Measurements from ENCODE around the gene TSPOAP1.

TSPOAP1 gene

DNA sequence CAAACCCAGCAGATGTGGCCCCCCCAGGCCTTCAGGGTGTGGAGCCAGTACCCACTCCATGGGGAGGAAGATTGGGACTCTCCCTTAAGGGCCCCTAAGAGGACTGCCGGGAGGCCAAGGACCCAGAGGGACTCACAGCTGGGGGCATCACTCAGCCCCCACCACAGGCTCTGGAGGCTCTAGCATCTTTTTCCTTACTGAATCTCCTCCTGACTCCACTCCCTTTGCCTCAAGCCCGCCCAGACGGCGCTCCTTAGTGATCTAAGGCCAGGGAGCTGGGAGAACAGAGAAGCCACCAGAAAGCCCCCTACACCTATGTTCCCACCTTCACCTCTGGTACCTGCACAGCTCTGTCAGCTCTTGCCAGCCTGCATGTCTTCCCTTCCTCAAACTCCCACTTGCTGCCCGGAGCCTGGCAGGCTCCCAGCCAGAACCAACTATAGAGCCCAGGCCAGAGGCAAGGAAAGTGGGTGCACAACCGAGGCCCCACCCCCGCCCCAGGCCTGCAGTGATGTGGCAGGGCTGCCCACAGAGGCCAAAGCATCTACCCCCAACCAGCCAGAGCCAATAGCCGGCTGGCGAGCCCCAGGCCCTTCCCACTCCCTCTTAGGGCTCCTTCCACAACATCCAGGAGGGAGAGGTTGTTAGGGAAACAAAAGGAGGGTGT lies 25.5 kb downstream of the TSPOAP1 start:
- no peak for DNase-seq

DNA sequence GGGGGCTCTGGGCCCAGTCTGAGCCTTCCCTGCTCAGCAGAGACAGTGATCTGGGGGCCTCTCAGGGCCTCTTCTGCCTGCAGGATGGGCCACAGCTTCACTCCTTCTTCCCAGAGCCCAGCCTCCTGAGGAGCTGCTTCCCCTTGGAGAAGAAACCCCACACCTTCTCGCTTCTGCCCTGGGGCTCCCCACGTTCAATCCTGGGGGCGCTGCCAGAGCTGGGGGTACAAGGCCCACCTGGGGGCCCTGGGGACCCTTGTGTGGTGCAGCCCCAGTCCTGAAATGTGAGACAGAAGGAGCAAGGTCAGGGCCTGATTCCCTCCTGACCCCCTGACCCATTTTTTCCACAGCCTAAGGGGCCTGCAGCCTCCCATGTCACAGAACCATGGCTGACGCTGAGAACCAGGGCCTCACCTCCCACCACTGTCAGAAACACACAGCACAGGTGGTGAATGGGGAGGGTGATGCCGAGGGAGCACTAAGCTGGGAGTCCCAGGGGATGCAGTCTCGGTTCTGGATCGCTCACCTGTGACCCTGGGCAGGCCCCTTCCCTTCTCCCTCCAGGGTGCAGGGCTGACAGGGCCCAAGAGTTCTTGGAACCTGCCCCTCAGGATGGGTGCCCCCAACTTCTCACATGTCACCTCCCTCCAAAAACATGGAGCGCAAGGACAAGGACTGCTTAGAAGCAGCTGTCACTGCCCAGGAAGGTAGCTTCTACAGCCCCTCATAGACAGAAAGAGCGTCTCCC lies 26.2 kb downstream of the TSPOAP1 start:
- no peak for DNase-seq

DNA sequence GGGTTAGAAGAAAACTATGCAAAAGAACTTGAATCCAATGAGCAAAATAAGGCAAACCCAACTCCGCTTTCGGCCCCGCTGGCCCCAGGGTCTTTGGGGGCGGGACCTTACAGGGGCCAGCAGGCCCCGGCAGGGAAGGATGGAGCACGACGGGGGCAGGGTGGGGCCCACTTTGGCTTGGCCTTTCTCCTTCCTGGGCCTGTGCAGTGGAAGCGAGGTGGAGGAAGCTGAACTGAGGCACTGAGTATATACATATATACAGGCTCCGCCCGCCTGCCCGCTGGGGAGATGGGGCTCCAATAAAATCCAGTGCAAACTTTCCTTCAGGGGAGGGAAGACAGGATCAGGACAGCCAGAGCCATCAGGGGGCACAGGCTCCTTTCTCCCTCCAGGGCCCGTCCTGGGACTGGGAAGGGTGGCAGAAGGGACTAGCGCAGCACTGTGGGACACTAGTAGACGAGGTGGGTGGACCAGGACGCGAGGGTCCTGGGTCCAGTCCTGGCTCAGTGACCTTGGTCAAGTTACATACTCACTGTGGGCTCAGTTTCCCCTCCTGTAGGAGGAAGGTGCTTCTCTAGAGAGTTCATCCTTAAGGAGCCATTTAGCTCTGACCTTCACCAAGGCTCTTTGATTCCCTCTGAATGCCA lies 27.0 kb downstream of the TSPOAP1 start:
- DNase-seq, result no peak

DNA sequence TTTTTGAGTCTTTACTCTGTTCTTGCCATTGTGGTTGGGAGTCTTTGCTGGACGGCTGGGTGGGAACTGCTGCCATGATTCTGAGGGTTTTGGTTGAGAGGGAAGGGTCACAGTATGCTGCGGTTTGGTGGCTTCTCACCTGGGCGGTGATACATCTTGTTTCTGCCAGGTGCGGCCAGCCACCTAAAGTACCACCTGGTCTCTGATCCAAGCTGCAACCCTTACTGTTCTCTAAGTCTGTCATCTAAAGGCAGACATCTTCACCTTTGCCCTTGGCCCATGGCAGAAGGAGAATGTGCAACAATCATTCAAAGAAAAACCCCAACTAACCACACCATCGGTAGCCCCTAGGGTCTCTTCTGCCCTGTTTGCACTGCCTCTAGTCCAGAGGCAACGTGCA lies 28.3 kb downstream of the TSPOAP1 start:
- no peak for DNase-seq

DNA sequence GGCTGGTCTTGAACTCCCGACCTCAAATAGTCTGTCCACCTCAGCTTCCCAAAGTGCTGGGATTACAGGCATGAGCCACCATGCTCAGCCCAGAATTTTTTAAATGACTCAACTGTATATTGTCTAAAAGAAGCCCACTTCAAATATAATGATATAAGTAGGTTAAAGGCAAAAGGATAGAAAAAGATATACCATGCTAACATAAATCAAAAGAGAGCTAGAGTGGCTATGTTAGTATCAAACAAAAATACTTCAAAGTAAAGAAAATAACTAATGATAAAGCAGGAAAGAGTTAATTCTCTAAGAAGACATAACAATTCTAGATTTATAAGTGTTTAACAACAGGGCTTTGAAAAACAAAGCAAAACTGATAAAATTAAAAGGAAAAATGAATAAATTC lies 34.6 kb downstream of the TSPOAP1 start:
- no peak for DNase-seq

DNA sequence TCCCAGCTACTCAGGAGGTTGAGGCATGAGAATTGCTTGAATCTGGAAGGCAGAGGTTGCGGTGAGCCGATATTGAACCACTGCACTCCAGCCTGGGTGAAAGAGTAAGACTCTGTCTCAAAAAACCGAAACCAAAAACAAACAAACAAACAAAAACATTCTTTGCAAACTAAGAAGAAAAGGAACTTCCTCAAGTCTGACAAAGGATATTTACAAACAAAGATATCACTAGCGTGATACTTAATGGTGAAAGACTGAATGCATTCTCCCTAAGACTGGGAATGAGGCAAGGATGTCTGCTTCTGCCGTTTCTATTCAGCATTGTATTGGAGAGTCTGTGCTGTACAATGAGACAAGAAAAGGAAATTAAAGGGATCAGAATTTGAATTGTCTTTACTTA lies 37.3 kb downstream of the TSPOAP1 start:
- DNase-seq, result no peak

DNA sequence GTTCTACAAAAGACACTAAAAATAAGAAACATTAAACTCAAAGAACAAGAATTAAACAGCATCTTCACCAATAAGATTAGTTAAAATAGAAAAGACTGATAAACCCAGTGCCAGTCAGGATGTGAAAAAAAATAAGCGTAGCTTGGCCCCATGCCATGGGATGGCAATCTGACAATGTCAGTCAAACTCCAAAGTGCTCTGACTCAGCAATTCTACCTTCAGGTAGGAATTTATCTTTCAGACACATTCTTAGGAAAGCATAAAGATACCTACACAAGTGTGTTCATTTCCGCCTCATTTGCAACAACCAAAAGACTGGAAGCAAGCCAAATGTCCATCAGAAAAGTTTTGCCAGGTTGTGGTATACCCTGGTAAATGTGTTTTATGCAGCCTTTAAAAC lies 38.7 kb downstream of the TSPOAP1 start:
- no peak for DNase-seq

DNA sequence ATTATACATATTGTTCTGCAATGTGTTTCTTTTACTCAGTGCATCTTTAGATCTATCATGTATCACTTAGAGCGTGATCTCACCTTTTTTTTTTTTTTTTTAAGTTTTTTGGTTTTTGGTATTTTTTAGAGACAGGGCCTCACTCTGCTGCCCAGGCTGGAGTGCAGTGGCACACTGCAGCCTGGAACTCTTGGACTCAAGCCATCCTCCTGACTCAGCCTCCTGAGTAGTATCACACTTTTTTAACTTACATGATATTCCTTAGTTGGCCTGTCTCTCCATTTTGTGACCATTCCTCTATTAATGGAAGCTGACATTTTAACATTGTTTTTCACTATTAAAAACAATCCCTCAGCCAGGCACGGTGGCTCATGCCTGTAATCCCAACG lies 43.2 kb downstream of the TSPOAP1 start:
- DNase-seq, result no peak

DNA sequence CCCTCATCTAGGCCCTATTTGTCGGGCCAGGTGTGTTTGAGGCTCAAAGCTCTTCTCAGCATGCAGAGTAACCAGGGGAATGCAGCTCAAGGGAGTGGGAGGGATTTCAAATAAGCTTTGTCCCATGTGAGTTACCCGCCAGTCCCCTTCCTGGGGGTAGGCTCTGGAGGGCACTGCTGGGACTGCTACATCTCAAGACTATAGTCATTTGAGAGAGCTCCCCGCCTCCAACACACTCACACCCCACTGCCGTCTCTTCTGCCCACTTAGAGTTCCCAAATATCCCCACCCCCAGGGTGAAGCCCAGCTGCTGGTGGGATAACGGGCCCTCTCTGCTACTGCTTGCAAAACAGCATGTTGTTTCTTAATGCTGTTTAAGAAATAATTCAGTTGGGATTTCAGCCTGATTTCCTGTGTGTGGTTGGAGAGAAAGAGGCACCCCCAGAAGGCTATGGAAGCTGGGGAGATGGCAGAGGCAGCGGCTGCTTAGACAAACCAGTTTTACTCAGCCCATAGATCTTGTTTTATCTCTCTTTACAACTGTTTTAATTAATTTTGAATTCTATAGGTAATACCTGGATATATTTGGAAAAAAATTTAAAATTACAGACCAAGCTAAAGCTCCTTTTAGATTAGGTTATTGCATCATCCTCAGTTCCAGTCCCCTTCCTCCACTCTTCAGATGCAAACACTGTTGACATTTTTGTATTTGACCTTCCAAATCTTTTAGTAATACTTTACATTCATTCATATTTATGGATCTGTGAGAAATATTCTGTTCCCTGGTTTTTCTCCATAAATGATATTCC lies 43.8 kb downstream of the TSPOAP1 start:
- no peak for DNase-seq

DNA sequence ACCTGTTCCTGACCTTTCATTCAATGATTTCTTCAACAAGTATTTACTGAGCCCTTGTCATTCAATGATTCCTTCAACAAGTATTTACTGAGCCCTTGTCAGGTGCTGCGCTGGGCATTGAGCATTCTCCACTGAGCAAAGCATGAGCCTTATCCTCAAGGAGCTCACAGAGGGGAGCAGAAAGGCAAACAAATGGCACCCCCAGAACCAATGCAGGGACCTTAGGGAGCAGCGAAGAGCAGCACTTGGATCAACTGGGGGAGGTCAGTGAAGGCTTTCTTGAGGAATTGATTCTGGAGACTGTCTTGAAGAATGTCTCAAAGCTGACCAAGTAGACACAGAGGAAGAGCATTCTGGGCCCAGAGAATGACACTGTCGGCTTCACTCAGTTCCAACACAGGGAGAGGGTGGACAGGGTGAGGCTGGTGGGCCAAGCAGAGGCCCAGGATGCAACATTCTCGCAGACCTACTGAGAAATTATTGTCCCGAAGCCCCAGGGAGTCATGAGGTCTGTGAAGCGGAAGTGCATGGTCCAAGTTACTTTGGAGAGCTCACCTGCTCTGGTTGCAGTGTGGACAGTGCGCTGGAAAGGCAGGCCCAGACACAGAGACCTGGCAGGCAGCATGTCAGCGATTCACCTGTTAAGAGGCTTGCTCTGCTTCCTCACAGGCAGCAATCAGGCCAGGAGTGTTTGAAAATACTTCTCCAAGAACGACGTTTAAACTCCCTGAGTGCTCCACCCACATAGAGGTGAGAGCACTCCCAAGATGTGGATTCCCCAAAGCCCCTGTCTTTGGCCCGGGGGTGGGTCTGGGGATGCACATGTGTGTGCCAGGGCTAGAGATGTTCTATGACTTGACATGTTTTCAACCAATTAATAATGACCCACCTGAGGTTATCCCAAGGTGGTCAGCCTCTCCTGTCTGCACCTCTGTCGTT lies 44.7 kb downstream of the TSPOAP1 start:
- no peak for DNase-seq

DNA sequence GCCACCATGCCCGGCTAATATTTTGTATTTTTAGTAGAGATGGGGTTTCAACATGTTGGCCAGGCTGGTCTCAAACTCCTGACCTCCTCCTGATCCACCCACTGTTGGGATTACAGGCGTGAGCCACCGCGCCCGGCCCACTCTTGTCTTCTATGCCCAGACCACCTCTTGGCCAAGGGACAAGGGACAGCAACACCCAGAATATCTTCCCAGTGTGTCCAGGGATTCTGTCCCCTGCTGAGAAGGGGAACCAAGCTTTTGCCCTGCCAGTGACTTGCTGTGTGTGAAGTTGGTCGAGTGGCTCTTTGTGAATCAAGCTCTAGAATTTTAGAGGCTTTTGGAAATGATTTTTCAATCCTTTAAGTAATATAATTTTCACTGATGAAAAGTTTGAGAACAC lies 46.2 kb downstream of the TSPOAP1 start:
- DNase-seq, result no peak

DNA sequence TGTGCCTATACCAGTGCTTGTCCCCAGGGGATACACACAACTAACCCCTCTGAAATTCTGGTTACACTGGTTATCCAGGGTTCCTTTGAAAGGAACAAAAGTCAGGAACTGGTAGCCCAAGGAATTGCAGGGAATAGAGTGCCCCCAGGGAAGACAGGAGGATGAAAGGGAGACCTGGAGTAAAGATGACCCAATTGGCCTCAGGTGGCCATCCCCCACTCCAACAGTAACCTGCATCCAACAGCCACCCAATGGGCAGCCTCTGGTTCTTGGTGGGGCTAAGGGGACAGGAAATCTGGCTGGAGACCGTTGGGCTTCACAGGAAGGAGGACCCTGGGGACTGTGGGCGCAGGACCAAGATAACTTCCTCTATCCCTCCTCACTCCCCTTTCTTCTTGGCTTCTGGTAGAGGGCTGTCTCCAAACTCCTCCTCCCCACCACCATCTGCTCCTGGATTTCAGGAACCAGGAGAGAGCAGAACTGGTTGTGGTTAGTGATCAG lies 47.0 kb downstream of the TSPOAP1 start:
- no peak for DNase-seq

DNA sequence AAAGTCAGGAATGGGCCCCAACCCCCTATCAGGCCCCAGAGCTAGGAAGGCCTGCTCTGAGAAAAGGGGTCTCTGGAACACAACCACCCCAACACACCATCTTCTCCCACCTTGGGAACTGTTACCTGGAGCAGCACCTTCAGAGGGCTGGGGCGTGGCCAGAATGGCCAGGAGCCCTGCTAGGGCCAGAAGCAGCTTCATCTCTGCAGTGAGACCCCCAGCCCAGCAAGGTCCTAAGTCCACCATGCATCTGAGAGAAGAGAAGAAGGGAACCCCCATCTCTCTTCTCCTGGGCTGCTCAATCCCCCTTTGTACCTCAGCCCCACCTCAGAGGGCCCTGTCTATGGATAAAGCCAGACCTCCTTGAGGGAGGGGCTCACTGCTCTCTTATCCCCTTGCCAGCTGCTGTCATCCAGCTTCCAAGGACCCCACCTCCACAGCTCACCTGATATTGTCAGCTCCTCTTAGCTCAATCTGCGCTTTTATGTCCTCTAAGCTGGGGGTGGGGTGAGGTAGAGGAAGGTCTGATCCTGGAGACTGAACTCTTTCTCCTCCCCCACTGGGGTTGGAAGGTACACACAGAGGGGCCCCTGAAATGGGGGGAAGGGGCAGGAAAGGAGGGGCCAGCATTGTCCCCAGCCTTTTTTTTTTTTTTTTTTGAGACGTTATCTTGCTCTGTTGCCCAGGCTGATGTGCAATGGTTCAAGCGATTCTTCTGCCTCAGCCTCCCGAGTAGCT lies 47.9 kb downstream of the TSPOAP1 start, which contains the start of gene MPO:
TSS of gene MPO (minus strand) at position 456 of the 738 bp plus-strand sequence. CDS start at position 279, 177 bp downstream.
- DNase-seq, result no peak

DNA sequence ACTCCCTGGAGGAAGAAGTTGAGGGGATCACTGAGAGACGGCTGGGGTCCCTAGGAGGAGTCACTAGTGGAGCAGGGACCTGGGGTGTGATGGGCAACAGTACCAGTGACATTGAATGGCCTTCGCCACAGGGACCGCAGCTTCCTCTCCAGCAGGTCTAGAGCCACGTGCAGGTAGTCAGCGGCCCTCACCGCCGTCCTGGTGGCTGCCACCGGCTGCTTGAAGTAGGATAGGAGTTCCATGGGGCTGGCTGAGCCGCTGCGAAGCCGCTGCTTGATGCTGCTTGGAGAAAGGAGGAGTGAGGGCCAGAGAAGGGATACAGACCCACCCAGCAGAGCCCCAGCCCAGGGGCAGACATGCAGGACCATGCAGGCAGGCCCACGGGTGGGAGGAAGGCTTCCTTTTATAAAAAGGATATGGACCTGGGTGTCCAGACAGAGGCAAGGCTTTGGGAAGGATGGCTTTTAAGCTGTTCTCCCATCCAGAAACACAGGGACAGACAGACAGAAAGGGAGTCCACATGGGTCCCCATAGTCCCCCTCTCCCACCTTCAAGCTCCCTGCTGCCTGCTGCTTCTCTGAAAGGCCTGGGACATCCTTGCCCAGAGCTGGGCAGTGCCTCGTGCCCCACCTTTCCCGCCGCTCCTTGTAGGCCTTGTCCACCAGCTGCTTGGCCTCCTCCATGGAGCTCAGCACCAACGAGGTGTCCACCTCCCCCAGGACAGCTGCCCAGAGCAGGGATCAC lies 48.7 kb downstream of the TSPOAP1 start:
- DNase-seq, result no peak

DNA sequence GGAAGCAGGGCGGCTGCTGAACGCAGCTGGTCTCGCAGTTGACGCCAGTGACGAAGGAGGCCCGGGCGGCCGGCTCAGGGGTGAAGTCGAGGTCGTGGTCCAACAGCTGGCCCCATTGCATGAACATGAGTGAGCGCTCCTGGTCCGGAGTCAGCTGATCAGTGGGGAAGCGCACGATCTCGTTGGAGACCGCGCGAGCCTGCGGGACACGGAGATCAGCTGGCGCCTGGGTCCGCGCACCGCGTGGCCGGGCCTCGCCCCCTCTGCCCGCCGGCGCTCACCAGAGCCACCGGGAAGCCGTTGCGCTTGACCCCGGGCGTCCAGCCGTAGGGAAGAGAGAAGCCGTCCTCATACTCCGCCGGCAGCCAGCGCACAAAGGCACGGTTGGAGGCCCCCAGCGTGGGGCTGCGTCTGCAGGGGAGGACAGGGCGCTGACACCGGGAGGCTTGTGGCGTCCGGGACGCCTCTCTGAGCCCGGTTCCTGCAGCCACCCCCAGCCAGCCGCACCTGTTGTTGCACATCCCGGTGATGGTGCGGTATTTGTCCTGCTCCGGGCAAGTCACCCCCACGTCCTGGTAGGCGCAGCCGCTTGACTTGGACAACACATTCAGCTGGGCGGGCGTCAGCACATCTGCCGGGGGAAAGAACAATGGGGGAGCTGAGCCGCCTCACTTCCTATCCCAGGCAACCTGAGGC lies 49.4 kb downstream of the TSPOAP1 start:
- DNase-seq, result no peak

DNA sequence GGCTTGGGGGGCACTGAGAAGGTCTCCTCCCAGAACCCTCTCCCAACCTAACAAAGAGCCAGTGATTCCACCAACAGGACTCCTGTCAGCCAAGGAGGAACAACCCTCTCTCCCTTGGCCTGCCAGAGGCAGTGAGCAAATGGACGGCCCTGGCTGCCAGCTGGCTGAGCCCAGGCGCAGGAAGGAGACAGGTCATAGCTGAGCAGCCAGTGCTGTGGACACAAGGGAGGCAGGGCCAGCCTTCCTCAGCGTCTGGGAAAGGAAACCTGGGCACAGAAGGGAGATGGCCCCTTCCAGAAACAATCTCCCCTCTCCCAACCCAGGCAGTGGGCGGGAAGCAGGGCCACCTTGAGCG lies 50.0 kb downstream of the TSPOAP1 start:
- DNase-seq, result no peak

DNA sequence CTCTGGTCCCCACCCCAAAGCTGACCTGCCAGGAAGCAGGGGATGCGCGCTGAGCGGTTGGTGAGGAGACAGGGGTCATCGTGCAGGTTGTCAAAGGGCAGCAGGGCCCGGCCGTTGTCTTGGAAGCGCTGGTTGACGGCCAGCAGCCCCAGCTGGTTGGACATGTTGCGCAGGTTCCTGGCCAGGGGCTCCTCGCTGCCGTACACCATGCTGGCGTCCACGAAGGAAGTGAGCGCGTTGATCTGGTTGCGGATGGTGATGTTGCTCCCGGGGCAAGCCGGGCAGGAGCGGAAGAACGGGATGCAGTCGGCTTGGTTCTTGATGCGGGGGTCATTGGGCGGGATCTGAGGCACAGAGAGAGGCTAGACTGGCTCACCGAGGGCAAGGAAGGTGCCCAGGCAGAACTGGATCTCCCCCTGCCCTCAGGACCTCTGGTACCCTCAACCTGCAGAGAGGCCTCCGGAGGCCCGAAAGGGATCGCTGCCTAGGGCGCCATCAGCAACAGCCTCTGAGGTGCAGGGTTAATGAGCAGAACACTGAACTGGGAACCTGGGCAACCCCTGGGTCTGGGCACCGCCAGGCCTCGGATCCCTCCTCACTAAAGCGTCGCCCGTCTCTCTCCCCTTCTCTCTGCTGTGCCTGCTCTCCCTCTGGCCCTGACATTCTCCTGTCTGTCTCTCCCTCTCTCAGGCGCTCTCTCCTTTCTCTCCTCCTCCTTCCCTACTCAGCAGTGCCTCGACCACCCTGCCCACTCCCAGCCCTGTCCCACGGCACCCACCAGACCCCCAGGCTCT lies 50.6 kb downstream of the TSPOAP1 start:
- no peak for DNase-seq

DNA sequence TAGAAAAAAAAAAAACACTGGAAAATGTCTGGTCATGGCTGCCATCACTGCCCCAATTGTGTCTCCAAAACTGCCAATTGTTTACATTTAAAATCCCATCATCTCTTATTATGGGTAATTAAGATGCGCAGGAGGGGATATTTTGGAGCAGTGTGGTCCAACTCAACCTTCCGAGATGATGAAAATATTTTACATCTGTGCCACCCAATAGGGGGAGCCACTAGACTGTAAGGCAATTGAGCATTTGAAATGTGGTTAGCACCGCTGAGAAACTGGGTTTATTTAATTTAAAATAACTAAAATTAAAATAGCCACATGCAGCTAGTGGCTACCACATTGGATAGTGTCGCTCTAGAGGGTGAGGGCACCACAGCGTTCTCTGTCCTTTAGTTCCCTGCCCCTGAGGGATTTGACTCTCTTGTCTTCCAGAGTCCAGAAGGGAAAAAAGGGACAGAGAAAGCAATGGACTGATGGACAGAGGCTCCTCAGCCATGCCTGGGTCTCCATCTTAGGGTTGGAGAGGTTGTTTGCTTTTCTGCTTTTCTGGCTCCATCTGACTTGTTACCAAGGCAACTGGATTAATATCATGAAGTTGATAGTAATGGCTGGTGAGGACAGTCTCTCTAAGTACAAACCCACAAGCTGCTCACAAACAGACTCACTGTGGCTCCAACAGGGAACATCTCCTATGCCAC lies 51.3 kb downstream of the TSPOAP1 start:
- DNase-seq, result no peak
